H9 (cell line): Measurements from ENCODE around the gene PTEN. TPM values are rescaled to one million over a fixed set of nuclear protein-coding genes. Genes with fewer than 3 reads are reported as not detected.

Experiments
- DNase-seq: peaks from one replicate; pipeline ENCODE4 v3.0.0-alpha.2; 2017
- H2AFZ ChIP-seq: one replicate; pipeline ENCODE4 v1.6.1; 2013; ENCODE audit warnings: mild to moderate bottlenecking, low read length, control low read depth, moderate library complexity
- H2AK5ac ChIP-seq: 2 replicates; pipeline ENCODE4 v1.6.1; 2013; ENCODE audit warnings: low read length, control low read depth, mixed read lengths; ENCODE audit not compliant: insufficient read length
- H2BK120ac ChIP-seq: one replicate; pipeline ENCODE4 v1.6.1; 2013; ENCODE audit warnings: low read depth, mild to moderate bottlenecking, low read length, control low read depth, inconsistent platforms; ENCODE audit not compliant: poor library complexity, severe bottlenecking
- H2BK12ac ChIP-seq: 2 replicates; pipeline ENCODE4 v1.6.1; 2013; ENCODE audit warnings: low read length, control low read depth, mixed read lengths, low read depth; ENCODE audit not compliant: insufficient read length
- H2BK15ac ChIP-seq: 2 replicates; pipeline ENCODE4 v1.6.1; 2013; ENCODE audit warnings: low read depth, low read length, control low read depth
- H2BK20ac ChIP-seq: one replicate; pipeline ENCODE4 v1.6.1; 2013; ENCODE audit warnings: low read depth, mild to moderate bottlenecking, low read length, control low read depth, inconsistent platforms; ENCODE audit not compliant: poor library complexity, severe bottlenecking
- H2BK5ac ChIP-seq: 2 replicates; pipeline ENCODE4 v1.6.1; 2013; ENCODE audit warnings: low read length, control low read depth, mixed read lengths; ENCODE audit not compliant: insufficient read length
- H3K14ac ChIP-seq: 2 replicates; pipeline ENCODE4 v1.6.1; 2013; ENCODE audit warnings: low read length, control low read depth; ENCODE audit not compliant: insufficient read depth
- H3K18ac ChIP-seq: 2 replicates; pipeline ENCODE4 v1.6.1; 2013; ENCODE audit warnings: low read depth, mild to moderate bottlenecking, mixed read lengths, low read length, control low read depth; ENCODE audit not compliant: insufficient read length
- H3K23ac ChIP-seq: 2 replicates; pipeline ENCODE4 v1.6.1; 2013; ENCODE audit warnings: low read length, control low read depth, mixed read lengths, low read depth; ENCODE audit not compliant: insufficient read length
- H3K23me2 ChIP-seq: 2 replicates; pipeline ENCODE4 v1.6.1; 2013; ENCODE audit warnings: low read depth, mild to moderate bottlenecking, mixed read lengths, low read length, control low read depth; ENCODE audit not compliant: insufficient read length, poor library complexity, severe bottlenecking
- H3K27ac ChIP-seq: 2 replicates; pipeline ENCODE4 v1.5.1; 2013; ENCODE audit warnings: low read length, control low read depth, mixed read lengths, low read depth; ENCODE audit not compliant: insufficient read length
- H3K27me3 ChIP-seq: 2 replicates; pipeline ENCODE4 v1.6.1; 2013; ENCODE audit warnings: low read length, control low read depth, inconsistent platforms; ENCODE audit not compliant: insufficient read depth
- H3K4ac ChIP-seq: 2 replicates; pipeline ENCODE4 v1.6.1; 2013; ENCODE audit warnings: low read depth, mild to moderate bottlenecking, control low read depth, inconsistent platforms, low read length, moderate library complexity
- H3K4me1 ChIP-seq: 2 replicates; pipeline ENCODE4 v1.6.1; 2013; ENCODE audit warnings: low read length, control low read depth, inconsistent platforms; ENCODE audit not compliant: insufficient read depth
- H3K4me2 ChIP-seq: 2 replicates; pipeline ENCODE4 v1.6.1; 2013; ENCODE audit warnings: low read length, control low read depth, mixed read lengths; ENCODE audit not compliant: insufficient read length, insufficient read depth
- H3K56ac ChIP-seq: 2 replicates; pipeline ENCODE4 v1.6.1; 2013; ENCODE audit warnings: low read depth, mild to moderate bottlenecking, mixed read lengths, low read length, control low read depth; ENCODE audit not compliant: insufficient read length
- H3K79me1 ChIP-seq: 2 replicates; pipeline ENCODE4 v1.6.1; 2013; ENCODE audit warnings: low read depth, mild to moderate bottlenecking, moderate library complexity, low read length, control low read depth, inconsistent platforms; ENCODE audit not compliant: insufficient read depth, poor library complexity, severe bottlenecking
- H3K79me2 ChIP-seq: 2 replicates; pipeline ENCODE4 v1.6.1; 2013; ENCODE audit warnings: low read length, control low read depth, inconsistent platforms; ENCODE audit not compliant: insufficient read depth
- H3K9ac ChIP-seq: 2 replicates; pipeline ENCODE4 v1.6.1; 2013; ENCODE audit warnings: low read length, control low read depth, mixed read lengths; ENCODE audit not compliant: insufficient read length; ENCODE audit errors: extremely low read depth
- H3K9me3 ChIP-seq: one replicate; pipeline ENCODE4 v1.6.1; 2013; ENCODE audit warnings: low read depth, low read length, inconsistent platforms; ENCODE audit not compliant: control insufficient read depth
- H3T11ph ChIP-seq: one replicate; pipeline ENCODE4 v1.6.1; 2013; ENCODE audit warnings: mild to moderate bottlenecking, low read length, control low read depth, inconsistent platforms
- H4K20me1 ChIP-seq: one replicate; pipeline ENCODE4 v1.6.1; 2013; ENCODE audit not compliant: control insufficient read depth, insufficient read length, insufficient read depth
- H4K5ac ChIP-seq: 2 replicates; pipeline ENCODE4 v1.6.1; 2013; ENCODE audit warnings: low read depth, mild to moderate bottlenecking, mixed read lengths, low read length, control low read depth; ENCODE audit not compliant: insufficient read length
- H4K8ac ChIP-seq: replicated peaks from 2 replicates; pipeline ENCODE4 v1.6.1; 2013; ENCODE audit warnings: low read length, control low read depth, mixed read lengths, low read depth; ENCODE audit not compliant: insufficient read length
- H4K91ac ChIP-seq: 2 replicates; pipeline ENCODE4 v1.6.1; 2013; ENCODE audit warnings: low read depth, mild to moderate bottlenecking, moderate library complexity, mixed read lengths, low read length, control low read depth; ENCODE audit not compliant: insufficient read length
- H3K27ac Mint-ChIP-seq, 3 experiments: 2 replicates in 2 of 3; 3 replicates in 1 of 3; pipeline ENCODE4 v1.8.0; 2020 to 2021; ENCODE audit warnings: mixed read lengths in 3 of 3, mild to moderate bottlenecking in 1 of 3, moderate library complexity in 1 of 3
- H3K27me3 Mint-ChIP-seq: 2 replicates; pipeline ENCODE4 v1.8.0; 2021; ENCODE audit warnings: low read depth, mild to moderate bottlenecking, moderate library complexity, mixed read lengths
- H3K36me3 Mint-ChIP-seq, 3 experiments: 2 replicates in 2 of 3; 3 replicates in 1 of 3; pipeline ENCODE4 v1.8.0; 2020 to 2021; ENCODE audit warnings: low read depth in 3 of 3, mixed read lengths in 3 of 3; ENCODE audit not compliant: insufficient read depth in 1 of 3
- H3K4me1 Mint-ChIP-seq, 2 experiments: 2 replicates each; pipeline ENCODE4 v1.8.0; 2020; ENCODE audit warnings: mixed read lengths in 2 of 2
- H3K4me3 Mint-ChIP-seq, 2 experiments: 2 replicates in 1 of 2; 3 replicates in 1 of 2; pipeline ENCODE4 v1.8.0; 2020 to 2021; ENCODE audit warnings: mild to moderate bottlenecking in 2 of 2, mixed read lengths in 2 of 2, moderate library complexity in 1 of 2
- H3K9me3 Mint-ChIP-seq, 2 experiments: 2 replicates in 1 of 2; 3 replicates in 1 of 2; pipeline ENCODE4 v1.8.0; 2020; ENCODE audit warnings: mild to moderate bottlenecking in 2 of 2, mixed read lengths in 2 of 2, moderate library complexity in 1 of 2
- WGBS: extraction: QIAGEN DNeasy Blood & Tissue Kit; methylation state at CpG from one replicate; pipeline ENCODE4 v1.1.7; 2013; ENCODE audit warnings: missing lambda C conversion rate, low lambda C conversion rate, mixed read lengths; ENCODE audit not compliant: insufficient read length; ENCODE audit errors: extremely low coverage; 5-methylcytosine and 5-hydroxymethylcytosine counted together
- total RNA-seq: library from RNA; stranded (reverse); gene quantifications from 2 replicates; pipeline ENCODE4 v1.2.1, GENCODE V29; 2021
- TF ChIP-seq, protein P1 (sequence below): fragments of 200-600 bp; sonication (generic); conservative IDR thresholded peaks from 3 replicates; pipeline ENCODE4 v1.8.0; 2021; ENCODE audit warnings: antibody characterized with exemption, mild to moderate bottlenecking

Gene PTEN
- total RNA-seq, 1 experiment from 2014 or later = 52.8 TPM

DNA sequence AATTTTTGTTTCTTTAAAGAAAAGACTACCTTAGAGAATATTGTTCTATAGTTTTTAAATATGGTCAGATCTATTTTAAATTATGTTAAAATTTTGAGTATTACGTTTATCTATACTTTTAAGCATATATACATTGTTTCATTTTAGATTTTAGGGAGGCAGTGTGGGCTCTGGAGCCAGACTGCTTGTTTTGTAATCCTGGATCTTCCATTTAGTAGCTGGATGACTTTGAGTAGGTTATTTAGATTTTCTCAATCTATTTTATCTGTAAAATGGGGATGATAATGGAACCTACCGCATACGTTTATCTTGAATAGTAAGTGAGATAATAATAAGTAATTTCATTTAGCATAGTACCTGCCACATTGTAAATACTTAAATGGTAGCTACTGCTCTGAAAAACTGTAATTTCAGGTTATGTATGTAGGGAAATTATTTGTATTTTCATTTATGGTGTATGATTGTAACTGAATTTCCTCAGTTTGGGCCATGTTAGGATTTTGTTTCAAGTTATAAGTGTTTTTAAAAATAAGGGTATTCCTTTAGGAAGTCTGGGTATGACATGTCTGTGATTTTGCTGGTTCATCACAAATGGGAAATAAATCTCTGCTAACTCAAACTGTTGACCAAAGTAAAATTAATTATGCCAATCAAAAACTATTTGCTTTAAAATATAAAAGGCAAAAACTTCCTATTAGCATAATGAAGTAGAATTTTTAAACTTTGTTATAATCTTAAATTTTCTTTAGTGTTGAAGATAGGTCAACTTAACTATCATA lies 6.5 kb downstream of the PTEN start:
- peaks cover 38% of the 10 kb centered on the region; the same call in 1 of the 2 replicates for H3K79me2 ChIP-seq
- no peak overlapping the region for H3K4ac ChIP-seq
- no peak overlapping the region for H2BK120ac ChIP-seq
- peaks cover 0 to 6% (median 4%) of the 10 kb centered on the region in 3 experiments; a peak in 4 of 7 replicates for H3K36me3 Mint-ChIP-seq
- no peak overlapping the region for H2BK12ac ChIP-seq
- no peak overlapping the region for H3K14ac ChIP-seq
- no peaks in the 10 kb centered on the region for H3K27me3 ChIP-seq
- H3K56ac ChIP-seq = no peak overlapping the region
- H2BK20ac ChIP-seq = no peak overlapping the region
- H3K23ac ChIP-seq = no peak overlapping the region
- H2AK5ac ChIP-seq = no peak overlapping the region
- H2BK15ac ChIP-seq = no peak overlapping the region
- H3K4me1 ChIP-seq = no peaks in the 10 kb centered on the region; the same call in 1 of the 2 replicates
- no peak overlapping the region for H3K27ac Mint-ChIP-seq
- no peaks in the 10 kb centered on the region for H3K27me3 Mint-ChIP-seq
- H4K8ac ChIP-seq = no peak overlapping the region
- H3K79me1 ChIP-seq = peaks cover 6% of the 10 kb centered on the region
- no peaks in the 10 kb centered on the region for H4K20me1 ChIP-seq
- TF ChIP-seq, protein P1, sequence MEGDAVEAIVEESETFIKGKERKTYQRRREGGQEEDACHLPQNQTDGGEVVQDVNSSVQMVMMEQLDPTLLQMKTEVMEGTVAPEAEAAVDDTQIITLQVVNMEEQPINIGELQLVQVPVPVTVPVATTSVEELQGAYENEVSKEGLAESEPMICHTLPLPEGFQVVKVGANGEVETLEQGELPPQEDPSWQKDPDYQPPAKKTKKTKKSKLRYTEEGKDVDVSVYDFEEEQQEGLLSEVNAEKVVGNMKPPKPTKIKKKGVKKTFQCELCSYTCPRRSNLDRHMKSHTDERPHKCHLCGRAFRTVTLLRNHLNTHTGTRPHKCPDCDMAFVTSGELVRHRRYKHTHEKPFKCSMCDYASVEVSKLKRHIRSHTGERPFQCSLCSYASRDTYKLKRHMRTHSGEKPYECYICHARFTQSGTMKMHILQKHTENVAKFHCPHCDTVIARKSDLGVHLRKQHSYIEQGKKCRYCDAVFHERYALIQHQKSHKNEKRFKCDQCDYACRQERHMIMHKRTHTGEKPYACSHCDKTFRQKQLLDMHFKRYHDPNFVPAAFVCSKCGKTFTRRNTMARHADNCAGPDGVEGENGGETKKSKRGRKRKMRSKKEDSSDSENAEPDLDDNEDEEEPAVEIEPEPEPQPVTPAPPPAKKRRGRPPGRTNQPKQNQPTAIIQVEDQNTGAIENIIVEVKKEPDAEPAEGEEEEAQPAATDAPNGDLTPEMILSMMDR = no peak
- no peak overlapping the region for H2BK5ac ChIP-seq
- H4K5ac ChIP-seq = no peak overlapping the region
- H3K9me3 ChIP-seq = no peaks in the 10 kb centered on the region
- H3K9ac ChIP-seq = no peak overlapping the region
- H3K4me2 ChIP-seq = no peak overlapping the region
- H2AFZ ChIP-seq = no peak overlapping the region
- H3K23me2 ChIP-seq = peaks cover 4% of the 10 kb centered on the region
- no peak overlapping the region for H3K27ac ChIP-seq
- no peak overlapping the region for H3T11ph ChIP-seq
- H3K4me3 Mint-ChIP-seq = no peak overlapping the region
- DNase-seq = no peak
- H3K4me1 Mint-ChIP-seq = peaks cover 38 to 48% of the 10 kb centered on the region in 2 experiments
- H3K18ac ChIP-seq = no peak overlapping the region
- no peak overlapping the region for H4K91ac ChIP-seq
- H3K9me3 Mint-ChIP-seq = no peaks in the 10 kb centered on the region
- no CpG with 5 or more reads among the region's 3 CpGs for WGBS
